Loucy (cell line): Measurements from ENCODE around the gene CLEC9A.

ENCODE experiments used
- H2AFZ ChIP-seq: fragments of 200-600 bp; sonication (generic); 2 replicates; pipeline ENCODE4 v1.6.0; 2016; ENCODE audit warnings: antibody characterized with exemption, mild to moderate bottlenecking, low read length, moderate library complexity
- H3F3A ChIP-seq: fragments of 200-600 bp; 2 replicates; pipeline ENCODE4 v1.6.0; 2016; ENCODE audit warnings: antibody characterized with exemption, low read depth, mild to moderate bottlenecking
- H3K27me3 ChIP-seq: fragments of 200-600 bp; sonication (generic); 2 replicates; pipeline ENCODE4 v1.6.1; 2014; ENCODE audit warnings: low read length, mild to moderate bottlenecking; ENCODE audit not compliant: insufficient read depth, poor library complexity, severe bottlenecking
- H3K36me3 ChIP-seq: fragments of 200-600 bp; sonication (generic); 2 replicates; pipeline ENCODE4 v1.6.1; 2016; ENCODE audit warnings: low read length; ENCODE audit not compliant: insufficient read depth
- H3K4me1 ChIP-seq: fragments of 200-600 bp; sonication (generic); 2 replicates; pipeline ENCODE4 v1.5.1; 2014; ENCODE audit warnings: low read length, mild to moderate bottlenecking; ENCODE audit not compliant: insufficient read depth, poor library complexity, severe bottlenecking
- H3K4me2 ChIP-seq: fragments of 200-600 bp; sonication (generic); 2 replicates; pipeline ENCODE4 v1.6.0; 2014; ENCODE audit warnings: antibody characterized with exemption, low read length, low read depth, mild to moderate bottlenecking; ENCODE audit not compliant: poor library complexity, severe bottlenecking
- H3K4me3 ChIP-seq: fragments of 200-600 bp; sonication (generic); 2 replicates; pipeline ENCODE4 v1.5.1; 2014; ENCODE audit warnings: low read length, mild to moderate bottlenecking, mixed read lengths; ENCODE audit not compliant: poor library complexity, severe bottlenecking
- H3K79me2 ChIP-seq: fragments of 200-600 bp; sonication (generic); 2 replicates; pipeline ENCODE4 v1.6.1; 2014; ENCODE audit warnings: low read length; ENCODE audit not compliant: insufficient read depth
- H3K9ac ChIP-seq: fragments of 200-600 bp; sonication (generic); 2 replicates; pipeline ENCODE4 v1.6.0; 2014; ENCODE audit warnings: mild to moderate bottlenecking, low read depth, low read length, moderate library complexity; ENCODE audit not compliant: poor library complexity, severe bottlenecking
- H3K9me2 ChIP-seq: fragments of 200-600 bp; sonication (generic); replicated peaks from 2 replicates; pipeline ENCODE4 v1.6.1; 2016; ENCODE audit warnings: low read depth, low read length, mixed read lengths
- H3K9me3 ChIP-seq: fragments of 200-600 bp; sonication (generic); 2 replicates; pipeline ENCODE4 v1.6.1; 2014; ENCODE audit warnings: mild to moderate bottlenecking, antibody characterized with exemption, low read length, low read depth; ENCODE audit not compliant: insufficient read depth
- H4K20me1 ChIP-seq: fragments of 200-600 bp; sonication (generic); 2 replicates; pipeline ENCODE4 v1.6.0; 2014; ENCODE audit warnings: antibody characterized with exemption, low read length, mild to moderate bottlenecking; ENCODE audit not compliant: insufficient read depth, poor library complexity, severe bottlenecking
- EZH2phosphoT487 ChIP-seq: fragments of 200-600 bp; IDR thresholded peaks from 2 replicates; pipeline ENCODE4 v1.6.1; 2018; ENCODE audit warnings: antibody characterized with exemption, mild to moderate bottlenecking, moderate library complexity, borderline replicate concordance
- TF ChIP-seq, protein P1 (sequence below): fragments of 200-600 bp; sonication (generic); conservative IDR thresholded peaks from 2 replicates; pipeline ENCODE4 v1.5.1; 2014; ENCODE audit warnings: mild to moderate bottlenecking, antibody characterized with exemption, low read length

CLEC9A gene

DNA sequence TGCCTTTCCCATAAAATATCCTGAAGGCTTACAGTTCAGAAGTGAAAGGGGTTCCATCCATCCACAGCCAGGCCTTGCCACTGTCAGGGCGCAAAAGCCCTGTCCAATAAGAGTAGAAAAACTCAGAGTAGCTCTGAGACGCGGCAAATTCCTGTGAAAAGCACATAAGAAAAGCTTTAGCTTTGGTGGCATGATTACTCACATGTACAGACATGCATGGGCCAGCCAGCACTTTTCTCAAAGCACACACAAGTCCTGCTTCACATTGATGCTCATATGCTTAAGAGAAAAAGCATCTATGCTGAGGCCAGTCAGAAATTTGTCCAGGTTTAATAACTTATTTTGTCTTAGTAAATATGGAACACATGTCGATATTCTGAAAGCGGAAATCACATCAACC, 42.8 kb downstream of the CLEC9A start:
- Histone ChIP-seq H2AFZ (no peak overlapping the region), H3K9me2 (no peaks in the 10 kb centered on the region), H3K4me3 (no peak overlapping the region), H3K36me3 (no peaks in the 10 kb centered on the region), H3F3A (no peaks in the 10 kb centered on the region), H3K27me3 (no peaks in the 10 kb centered on the region), H3K4me1 (peaks cover 9% of the 10 kb centered on the region), H3K9me3 (no peaks in the 10 kb centered on the region), H3K79me2 (no peaks in the 10 kb centered on the region), H3K4me2 (no peak overlapping the region), H3K9ac (no peak overlapping the region), H4K20me1 (no peaks in the 10 kb centered on the region)
- TF ChIP-seq, protein P1, sequence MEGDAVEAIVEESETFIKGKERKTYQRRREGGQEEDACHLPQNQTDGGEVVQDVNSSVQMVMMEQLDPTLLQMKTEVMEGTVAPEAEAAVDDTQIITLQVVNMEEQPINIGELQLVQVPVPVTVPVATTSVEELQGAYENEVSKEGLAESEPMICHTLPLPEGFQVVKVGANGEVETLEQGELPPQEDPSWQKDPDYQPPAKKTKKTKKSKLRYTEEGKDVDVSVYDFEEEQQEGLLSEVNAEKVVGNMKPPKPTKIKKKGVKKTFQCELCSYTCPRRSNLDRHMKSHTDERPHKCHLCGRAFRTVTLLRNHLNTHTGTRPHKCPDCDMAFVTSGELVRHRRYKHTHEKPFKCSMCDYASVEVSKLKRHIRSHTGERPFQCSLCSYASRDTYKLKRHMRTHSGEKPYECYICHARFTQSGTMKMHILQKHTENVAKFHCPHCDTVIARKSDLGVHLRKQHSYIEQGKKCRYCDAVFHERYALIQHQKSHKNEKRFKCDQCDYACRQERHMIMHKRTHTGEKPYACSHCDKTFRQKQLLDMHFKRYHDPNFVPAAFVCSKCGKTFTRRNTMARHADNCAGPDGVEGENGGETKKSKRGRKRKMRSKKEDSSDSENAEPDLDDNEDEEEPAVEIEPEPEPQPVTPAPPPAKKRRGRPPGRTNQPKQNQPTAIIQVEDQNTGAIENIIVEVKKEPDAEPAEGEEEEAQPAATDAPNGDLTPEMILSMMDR: no peak
- TF ChIP-seq EZH2phosphoT487: no peak

DNA sequence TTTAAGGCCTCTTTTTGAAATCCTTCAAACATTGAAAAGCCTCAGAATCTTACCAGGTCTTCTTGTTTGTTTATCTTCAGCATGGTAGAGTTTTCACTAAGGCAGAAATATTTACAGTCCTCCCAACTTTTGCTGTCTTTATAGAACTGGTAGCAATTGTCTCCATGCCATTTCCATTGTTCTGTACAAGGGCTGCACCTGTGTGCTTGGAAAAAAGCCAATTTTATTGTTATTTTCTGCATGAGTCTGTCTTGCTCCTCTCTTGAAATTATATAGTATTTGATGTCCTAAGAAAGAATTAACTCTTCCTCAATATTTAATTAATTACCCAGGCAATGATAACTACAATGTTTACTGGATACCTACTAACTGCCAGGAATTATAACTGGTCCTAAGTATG, 45.0 kb downstream of the CLEC9A start:
- H3K9me3 ChIP-seq: no peaks in the 10 kb centered on the region
- no peak overlapping the region for H3K4me3 ChIP-seq
- H3K27me3 ChIP-seq: no peaks in the 10 kb centered on the region
- H3K79me2 ChIP-seq: no peaks in the 10 kb centered on the region
- no peaks in the 10 kb centered on the region for H3K36me3 ChIP-seq
- peaks cover 3% of the 10 kb centered on the region for H3K4me1 ChIP-seq
- no peak overlapping the region for H3K9ac ChIP-seq
- H3K4me2 ChIP-seq: no peak overlapping the region
- no peaks in the 10 kb centered on the region for H3K9me2 ChIP-seq
- no peaks in the 10 kb centered on the region for H3F3A ChIP-seq
- H2AFZ ChIP-seq: no peak overlapping the region
- TF ChIP-seq, protein P1: no peak
- TF ChIP-seq EZH2phosphoT487: no peak
- H4K20me1 ChIP-seq: no peaks in the 10 kb centered on the region

DNA sequence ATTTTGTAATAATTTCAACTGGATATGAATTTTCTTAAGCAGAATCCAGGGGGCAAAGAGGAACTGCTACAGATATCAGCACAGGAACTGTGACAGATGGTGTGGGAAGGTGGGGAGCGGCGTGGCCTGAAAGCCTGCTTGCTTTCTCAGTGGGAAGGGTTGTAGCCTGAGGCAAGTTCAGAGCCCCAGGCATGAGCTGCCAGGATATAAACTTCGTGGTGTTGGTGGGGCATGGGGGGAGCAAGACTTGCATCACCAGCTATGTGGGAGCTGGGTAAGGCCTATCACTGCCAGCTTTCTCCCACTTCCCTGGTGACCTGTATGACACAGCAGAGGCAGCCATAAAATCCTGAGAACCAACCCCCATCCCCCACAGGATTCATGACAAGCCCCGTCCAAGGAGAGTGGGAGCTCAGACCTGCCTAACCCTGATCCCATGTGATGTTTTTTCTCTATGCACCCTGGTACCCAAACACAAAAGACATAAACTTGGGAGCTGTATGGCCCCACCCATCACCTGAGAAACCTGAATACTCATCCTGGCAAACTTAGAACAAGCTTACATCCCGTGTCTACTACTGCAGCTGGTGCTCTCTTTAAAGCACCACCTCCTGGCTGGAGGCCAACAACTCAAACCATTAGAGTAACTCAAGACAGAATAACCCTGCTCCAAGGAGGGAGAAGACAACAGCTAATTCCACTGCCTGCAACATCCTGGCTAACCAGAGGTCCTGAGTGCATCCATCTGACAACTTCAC, 51.8 kb downstream of the CLEC9A start:
- Histone ChIP-seq H3K9me2 (no peaks in the 10 kb centered on the region), H3K27me3 (no peaks in the 10 kb centered on the region), H3K9ac (no peak overlapping the region), H3K4me1 (no peaks in the 10 kb centered on the region), H3K4me2 (no peak overlapping the region), H3K4me3 (no peak overlapping the region), H3K36me3 (no peaks in the 10 kb centered on the region), H4K20me1 (no peaks in the 10 kb centered on the region), H3K9me3 (no peaks in the 10 kb centered on the region), H3F3A (no peaks in the 10 kb centered on the region), H2AFZ (no peak overlapping the region), H3K79me2 (no peaks in the 10 kb centered on the region)
- no peak for TF ChIP-seq EZH2phosphoT487
- TF ChIP-seq, protein P1: no peak
